ENCODE data around the gene FAM83C.

Gene FAM83C

DNA sequence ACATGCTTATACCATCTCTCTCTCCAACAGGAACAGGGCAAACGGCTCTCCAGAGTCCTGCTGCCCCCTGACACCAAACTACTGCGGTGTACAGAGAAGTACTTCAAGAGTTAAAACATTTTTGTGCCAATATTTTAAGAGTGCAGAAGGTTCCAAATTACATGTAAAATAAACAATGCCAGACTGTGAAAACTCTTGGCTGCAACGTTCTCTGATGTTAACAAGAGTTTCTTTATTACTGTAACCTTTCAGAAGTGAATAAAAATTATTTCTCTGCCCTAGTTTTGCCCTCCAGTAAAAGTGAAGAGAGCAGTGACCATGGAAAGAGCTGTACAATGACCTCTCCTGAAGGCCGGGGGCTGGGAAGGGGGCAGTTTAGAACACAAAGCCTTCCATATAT lies 41.4 kb upstream of the FAM83C start:
- no peak overlapping the region for H3K4me3 ChIP-seq (replicated peaks; ENCODE audit: low read depth, low read length)
- no peak for TF ChIP-seq CTCF (IDR thresholded peaks at IDR 0.05; ENCODE audit: low read length, missing control alignments)
- no peak for DNase-seq (ENCODE audit: low read depth)

GRCh38 chr20:35332540-35333200 lies 40.4 kb upstream of the FAM83C start:
- no peak for DNase-seq (ENCODE audit: low read depth)
- no peak for TF ChIP-seq CTCF (IDR thresholded peaks at IDR 0.05; ENCODE audit: low read length, missing control alignments)
- no peak overlapping the region for H3K4me3 ChIP-seq (replicated peaks; ENCODE audit: low read depth, low read length)

DNA sequence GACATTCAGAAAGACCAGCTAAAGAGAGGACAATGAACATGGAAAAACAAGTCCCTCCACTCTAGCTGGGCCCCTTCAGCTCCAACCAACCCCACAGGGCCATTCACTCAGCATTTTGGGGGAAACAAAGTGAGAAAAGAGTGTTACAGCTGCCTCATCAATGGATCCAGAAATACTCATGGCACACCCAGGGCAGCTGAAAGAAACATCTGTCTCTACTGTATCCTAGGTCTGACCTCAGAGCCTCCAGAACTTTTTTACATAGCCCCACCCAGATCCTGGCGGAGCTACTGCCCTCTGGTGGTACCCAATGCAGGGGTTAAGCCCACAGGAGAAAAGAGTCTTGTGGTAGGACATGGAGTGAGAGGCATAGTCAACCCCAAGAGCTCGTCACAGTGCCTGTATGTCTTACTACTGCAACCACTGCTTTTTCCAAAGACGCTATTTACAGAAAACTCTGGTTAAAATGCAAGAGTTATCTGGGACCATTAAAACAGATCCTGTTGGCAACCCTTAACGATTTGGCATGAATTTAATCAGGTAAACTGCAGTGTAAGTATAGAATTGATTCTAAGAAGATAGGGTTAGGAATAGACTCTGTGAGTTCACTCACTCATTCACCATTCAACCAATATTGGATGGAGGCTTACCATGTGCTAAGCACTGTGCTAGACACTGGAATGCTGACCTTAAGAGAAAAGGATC lies 37.4 kb upstream of the FAM83C start:
- H3K4me3 ChIP-seq (replicated peaks; ENCODE audit: low read depth, low read length), result no peak overlapping the region
- peak; percentile 53 for TF ChIP-seq CTCF (IDR thresholded peaks at IDR 0.05; ENCODE audit: low read length, missing control alignments)
- DNase-seq (ENCODE audit: low read depth), result peak; percentile 44

- no peak for DNase-seq (ENCODE audit: low read depth)
- H3K4me3 ChIP-seq (replicated peaks; ENCODE audit: low read depth, low read length), result no peak overlapping the region
- TF ChIP-seq CTCF (IDR thresholded peaks at IDR 0.05; ENCODE audit: low read length, missing control alignments), result no peak
Observed at GRCh38 chr20:35328689-35329088, 36.5 kb upstream of the FAM83C start.

- no peak for TF ChIP-seq CTCF (IDR thresholded peaks at IDR 0.05; ENCODE audit: low read length, missing control alignments)
- no peak for DNase-seq (ENCODE audit: low read depth)
- no peak overlapping the region for H3K4me3 ChIP-seq (replicated peaks; ENCODE audit: low read depth, low read length)
Observed at GRCh38 chr20:35328095-35328685, 36.0 kb upstream of the FAM83C start.

DNA sequence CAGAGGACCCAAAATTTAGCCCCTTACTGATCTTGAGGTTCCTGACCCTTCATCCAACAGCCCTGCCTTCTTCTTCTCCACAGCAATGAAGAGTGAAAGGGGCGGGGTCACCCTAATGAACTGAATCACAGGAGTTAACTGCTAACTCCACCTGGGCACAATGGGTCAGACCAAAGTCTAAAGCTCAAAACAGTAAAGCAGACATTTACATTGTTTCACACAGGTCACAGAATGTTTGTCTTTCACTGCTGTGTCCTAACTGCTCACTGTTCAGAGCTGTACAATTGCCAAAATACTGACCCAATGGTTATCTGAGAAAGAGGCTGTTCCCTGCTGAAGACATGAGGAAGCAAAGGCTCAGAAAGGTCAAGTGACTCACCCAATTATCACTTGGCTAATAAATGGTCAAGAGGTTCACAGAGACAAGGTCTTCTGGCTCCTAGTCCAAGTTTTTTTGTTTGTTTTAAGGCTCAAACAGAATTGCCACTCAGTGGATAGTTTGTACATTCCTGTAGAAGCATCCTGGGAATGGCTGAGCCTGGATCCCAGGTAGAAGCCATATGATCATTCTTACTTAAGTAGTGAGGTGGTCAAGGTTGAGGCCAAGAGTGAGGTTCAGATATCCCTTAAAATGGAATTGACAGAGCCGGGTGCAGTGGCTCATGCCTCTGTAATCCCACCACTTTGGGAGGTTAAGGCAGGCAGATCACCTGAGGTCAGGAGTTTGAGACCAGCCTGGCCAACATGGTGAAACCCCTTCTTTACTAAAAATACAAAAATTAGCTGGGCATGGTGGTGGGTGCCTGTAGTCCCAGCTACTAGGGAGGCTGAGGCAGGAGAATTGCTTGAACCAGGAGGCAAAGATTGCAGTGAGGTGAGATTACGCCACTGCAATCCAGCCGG lies 35.1 kb upstream of the FAM83C start:
- no peak for DNase-seq (ENCODE audit: low read depth)
- TF ChIP-seq CTCF (IDR thresholded peaks at IDR 0.05; ENCODE audit: low read length, missing control alignments), result no peak
- no peak overlapping the region for H3K4me3 ChIP-seq (replicated peaks; ENCODE audit: low read depth, low read length)

Data from fibroblast of pulmonary artery (primary cell).